SKM-1 (cell line): Measurements from ENCODE around the gene ARHGAP25.
A peak's percentile ranks its signal among the peaks of the same experiment; 100 is the strongest.

ENCODE experiments used
- DNase-seq: peaks from one replicate; lab custom pipeline; 2025; ENCODE audit not compliant: unreplicated experiment; lab: John Stamatoyannopoulos, UW

ARHGAP25 gene

DNA sequence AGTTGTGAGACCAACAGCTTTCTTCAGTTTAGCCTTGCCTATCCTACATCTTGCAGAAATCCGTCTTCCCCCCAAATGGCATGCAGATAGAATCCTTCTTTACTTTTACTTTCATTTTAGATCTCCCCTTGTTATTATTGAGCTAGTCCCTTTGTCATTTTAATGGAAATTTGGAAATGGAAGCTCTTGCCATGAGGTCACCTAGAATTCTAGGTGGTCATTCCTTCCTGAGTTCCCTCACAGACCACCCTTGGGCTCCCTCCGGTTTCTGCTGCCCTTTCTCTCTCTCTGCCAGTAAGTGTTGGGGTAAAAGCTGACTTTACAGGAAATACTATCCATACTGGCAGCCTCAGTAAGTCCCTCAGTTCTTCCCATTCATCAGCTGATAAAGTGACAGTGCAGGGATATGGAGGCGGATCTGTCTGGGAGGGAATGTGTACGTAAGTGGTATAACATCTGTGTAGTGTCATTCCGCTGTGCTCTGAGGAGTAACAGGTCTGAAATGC is 30.2 kb downstream of the ARHGAP25 start:
- DNase-seq: no peak

DNA sequence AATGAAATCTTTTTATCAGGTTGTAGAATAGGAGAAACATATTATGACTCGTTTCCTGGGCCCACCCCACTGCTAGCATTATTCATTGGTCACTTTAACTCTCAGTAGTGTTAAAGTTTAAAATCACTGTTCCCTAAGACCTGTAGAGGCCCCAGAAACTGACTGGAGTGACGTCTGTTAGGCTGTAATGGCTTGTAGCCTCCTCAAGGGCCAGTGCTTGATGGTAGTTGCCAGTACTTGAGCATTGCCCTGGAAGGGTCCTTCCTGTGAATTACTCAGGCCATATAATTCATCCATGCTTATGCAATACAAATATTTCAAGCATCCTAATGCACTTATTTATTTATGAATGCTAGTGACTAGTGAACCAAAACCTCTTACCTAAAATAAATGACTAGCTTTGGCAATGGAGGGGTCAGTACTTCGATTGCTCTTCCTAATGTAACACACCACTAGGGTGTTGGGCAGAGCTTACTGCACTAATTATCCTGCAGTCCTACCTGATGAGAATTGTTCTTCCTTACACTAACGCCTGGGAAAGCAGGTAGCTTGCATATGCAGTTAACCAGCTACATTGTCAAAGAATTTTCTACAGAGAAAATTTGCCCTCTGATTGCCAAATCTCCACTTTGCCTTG is 31.2 kb downstream of the ARHGAP25 start:
- no peak for DNase-seq

DNA sequence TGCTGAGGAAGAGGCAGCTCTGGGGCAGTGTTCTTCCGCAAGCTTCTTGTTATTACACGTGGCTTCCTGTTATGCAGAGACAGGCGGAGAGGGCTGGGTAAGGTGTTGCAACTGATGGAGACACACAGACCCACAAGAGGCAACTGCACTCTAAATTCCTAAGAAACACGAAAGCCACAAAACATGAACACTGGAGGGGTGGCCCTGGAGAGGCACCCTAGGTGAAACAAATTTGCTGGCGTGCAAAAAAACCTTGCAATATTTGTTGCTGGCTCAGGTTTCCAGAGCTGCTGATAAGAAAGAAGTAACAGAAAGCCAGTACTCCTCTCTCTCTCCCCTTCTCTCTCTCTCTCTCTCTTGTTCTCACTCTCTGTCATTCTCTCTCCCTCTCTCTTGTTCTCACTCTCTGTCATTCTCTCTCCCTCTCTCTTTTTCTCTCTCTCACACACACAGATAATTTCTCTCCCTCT is 31.8 kb downstream of the ARHGAP25 start:
- peak; percentile 85 for DNase-seq

DNA sequence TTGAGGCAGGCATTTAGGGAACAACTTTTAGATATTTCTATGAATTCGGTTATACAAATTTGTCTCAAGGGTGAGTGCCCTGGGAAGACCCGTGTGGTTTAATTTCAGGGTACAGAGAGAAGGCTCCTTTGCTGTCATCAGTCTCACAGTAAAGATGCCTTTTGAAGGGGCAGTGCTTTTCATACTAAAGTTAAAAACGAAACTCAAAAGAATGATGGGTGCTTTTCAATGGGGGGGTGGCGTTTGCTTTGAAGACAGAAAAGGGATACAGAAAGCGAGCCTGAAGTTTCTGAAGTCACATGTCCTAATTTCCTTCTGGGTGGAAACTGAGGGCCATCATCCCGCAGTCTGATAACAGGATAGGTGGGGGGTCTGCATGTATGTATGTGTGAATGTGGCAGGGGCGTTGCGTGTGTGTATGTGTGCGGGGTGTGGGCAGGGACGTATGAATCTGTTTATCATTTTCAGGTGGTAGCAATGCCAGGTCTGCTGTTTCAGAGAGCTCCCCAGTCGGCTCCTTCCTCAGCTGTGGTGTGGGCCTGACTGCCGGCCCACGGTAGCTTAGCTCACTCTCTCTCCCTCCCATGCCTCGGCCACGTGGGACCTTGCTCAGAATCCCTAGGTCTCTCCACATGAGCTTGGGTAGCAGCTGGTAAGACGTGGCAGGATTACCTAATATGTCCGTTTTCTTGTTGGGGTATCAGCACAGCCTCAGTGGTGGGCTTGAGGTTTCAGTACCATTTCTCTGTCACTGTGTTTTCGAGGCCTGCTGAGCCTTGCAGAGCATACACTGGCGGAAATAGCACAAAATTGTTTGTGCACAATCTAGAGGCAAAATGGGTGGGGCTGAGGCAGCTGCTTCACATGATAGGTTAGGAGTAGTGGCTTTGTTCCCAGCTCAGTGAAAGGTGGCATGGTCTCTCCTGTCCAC is 32.7 kb downstream of the ARHGAP25 start:
- no peak for DNase-seq

DNA sequence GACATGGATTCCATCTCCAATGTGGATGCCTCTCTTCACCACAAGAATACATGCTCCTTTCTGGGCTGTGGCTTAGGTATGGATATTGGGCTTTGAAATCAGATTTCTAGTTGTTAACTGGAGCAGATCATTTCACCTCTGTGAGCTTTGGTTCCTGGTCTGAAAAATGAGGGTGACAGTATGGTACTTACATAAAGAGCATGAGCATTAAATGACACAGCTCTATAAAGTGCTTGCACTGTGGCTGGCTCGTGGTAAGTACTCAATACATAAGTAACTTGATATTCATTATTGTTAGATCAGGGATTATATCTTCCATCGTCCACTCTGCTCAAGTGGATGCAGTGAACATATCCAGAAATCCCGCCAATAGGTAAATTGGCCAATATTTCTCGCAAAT is 33.4 kb downstream of the ARHGAP25 start:
- DNase-seq: no peak

DNA sequence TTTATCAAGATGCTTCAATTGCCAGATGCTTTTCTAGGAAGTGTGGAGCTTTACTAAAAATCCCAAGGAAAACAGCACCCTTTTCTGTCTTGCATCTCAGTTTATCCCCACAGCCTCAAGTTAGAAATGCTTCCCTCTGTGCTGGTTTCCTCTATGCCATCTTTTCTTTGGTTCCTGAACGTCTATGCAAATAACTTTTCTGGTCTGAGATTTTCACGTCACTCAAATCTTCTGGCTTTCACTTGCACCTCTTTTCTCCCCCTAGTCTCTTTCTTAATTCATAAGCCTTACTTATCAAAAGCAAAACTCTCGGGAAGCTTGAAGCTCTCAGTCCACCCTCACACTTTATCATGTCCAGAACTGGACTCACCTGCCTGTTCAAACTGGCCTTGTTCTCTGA is 33.9 kb downstream of the ARHGAP25 start:
- DNase-seq: no peak

DNA sequence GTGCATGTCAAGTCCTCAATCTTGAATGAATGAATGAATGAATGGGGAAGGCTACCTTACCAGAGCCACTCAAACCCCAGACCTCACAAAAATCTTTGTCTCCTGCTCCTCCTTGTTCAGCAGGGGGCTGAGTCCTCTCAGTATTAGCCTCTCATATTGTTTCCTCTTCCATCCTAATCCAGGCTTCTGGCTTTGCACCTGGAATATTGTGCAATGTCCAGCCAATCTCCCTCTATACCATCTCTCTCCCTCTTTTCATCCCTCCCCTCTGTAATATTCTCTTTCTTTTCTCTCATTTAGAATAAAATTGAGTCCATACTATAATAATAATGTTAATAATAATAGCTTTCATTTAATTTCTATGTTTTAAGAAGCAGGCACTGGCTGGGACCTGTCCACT is 34.3 kb downstream of the ARHGAP25 start:
- no peak for DNase-seq

DNA sequence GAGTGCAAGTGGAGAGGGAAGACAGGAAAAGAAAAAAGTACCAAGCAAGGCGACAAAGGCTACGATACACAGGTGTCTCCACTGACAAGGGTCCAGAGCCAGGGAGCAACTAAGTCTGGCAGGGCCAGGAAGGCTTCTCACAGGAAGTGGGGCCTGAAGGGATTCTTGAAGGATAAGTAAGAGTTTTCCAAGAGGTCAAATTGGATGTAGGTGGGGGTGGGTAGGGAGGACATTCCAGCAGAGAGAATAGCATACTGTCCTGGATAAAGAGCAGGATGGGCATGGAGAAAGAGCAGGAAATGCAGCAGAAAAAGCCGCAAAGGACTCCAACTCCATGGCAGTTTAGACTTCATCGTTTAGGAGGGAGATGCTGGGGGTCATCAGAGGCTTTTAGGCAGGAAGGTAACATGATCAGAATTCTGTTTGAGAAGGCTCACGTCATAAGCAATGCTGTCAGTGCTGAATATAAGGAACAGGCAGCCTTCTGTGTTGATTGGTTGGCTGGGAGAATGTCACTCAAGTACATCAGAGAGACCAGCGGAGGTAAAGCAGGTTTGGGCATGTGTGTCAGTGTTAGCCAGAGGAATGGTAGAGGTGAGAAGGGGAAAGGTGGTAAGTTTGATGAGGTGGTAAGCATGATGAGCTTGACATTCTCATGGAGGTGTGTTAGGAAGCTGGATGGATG is 35.1 kb downstream of the ARHGAP25 start:
- no peak for DNase-seq

DNA sequence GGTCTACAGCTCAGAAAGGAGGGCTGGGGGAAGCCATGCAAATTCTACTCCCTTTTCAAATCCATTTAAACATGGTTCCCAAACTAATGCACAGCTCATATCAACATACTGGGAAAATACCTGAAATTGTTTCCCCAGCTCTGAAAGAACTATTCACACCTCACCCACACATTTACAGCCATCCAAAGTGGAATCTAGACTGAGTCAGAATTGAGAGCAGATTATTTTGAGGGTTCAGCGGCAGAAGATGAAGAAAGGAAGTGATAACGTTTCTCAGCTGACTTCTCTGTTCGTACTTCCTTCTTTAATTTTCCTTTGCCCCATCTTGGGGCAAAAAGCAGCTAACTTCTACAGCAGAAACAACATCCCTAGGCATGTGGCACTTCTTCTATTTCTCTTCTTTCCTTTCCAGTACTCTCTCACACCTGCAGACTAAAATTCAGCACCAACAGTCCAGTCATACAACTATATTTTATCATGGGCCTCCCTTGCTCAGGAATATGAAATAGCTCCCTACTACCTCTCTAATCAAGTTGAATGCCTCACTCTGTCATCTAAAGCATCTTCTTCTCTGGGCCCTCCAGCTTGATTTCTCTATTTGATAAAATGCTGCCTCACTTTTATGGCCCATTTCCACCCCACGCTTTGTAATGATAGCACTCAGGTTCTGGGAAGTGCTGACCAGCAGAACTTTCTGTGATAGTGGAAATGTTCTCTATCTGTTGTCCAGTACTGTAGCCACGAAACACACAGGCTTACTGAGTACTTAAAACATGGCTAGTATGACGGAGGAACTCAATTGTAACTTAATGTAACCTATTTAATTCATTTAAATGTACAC is 35.9 kb downstream of the ARHGAP25 start:
- DNase-seq: peak; percentile 65

DNA sequence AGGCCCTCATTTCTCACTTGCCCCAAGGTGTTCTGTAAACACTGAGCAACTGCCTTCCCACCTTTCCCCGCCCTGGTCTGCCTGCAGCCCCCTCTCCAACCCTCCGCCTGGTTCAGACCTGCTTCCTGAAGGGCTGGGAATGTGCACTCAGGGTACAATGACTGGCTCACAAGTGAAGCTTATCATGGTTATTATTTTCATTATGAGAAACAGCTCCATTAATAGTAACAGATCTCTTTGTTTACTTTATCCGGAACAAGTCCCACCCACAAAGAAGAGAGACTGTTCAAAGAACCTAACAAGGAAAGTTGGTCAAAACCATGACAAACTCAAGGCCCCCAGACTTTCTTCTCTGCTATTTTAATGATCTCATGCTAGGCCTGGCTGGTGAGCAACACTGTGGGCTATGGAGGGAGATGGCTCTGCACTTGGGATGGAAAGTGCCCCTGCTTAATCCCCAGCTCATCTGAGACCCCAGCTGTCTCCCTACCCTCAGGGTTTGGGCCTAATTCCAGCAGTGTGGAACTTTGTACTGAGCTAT is 36.7 kb downstream of the ARHGAP25 start:
- no peak for DNase-seq

DNA sequence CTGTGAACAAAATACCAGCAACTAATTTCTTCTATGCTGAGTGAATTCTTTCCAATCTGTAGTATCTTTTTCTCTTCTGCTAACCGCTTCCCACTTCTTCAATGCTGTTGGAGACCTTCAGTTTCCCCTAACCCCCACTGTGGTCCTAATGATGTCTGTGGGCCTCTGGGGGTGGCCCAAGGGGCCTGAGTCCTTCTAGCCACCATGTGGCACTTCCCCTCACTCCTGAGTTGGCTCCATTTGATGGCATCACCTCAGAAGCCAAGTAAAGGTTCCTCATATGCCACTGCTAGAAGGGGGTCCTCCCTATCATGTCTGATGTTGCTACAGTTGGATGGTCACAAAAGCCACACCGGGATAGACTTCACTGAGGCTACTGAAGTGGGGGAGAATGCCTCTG is 37.5 kb downstream of the ARHGAP25 start:
- DNase-seq: no peak

DNA sequence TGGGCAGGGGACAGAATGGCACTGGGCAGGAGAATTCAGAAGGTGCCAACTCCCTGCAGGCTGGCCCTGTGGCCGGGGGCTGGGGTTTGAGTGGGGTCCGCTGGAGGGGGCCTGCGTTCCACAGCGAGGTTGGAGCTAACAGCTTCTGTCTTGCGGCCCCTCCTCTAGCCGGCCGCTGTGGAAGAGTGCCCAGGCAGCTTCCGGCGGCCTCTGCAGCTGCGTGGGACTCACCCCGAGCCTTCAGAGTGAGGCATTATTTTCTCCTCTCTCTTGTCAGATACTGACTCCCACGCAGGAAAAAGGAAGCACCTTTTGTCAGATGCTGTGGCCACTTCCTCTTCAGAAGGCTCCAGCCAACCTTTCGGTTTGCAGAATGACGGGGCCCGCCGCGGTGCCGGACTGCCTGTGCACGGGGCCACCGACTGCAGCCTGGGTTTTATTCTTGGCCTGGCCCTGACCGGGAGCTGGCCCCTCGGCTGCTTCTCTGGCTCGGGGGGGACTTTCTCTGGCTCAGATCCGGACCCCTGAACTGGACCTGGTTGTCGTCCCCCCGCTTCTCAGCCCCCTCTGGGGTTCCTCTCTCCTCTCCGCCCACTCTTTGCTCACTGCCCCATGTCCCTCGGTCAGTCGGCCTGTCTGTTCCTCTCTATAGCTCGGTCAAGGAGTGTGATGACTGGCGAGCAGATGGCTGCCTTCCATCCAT is 40.1 kb downstream of the ARHGAP25 start:
- DNase-seq: peak; percentile 76

DNA sequence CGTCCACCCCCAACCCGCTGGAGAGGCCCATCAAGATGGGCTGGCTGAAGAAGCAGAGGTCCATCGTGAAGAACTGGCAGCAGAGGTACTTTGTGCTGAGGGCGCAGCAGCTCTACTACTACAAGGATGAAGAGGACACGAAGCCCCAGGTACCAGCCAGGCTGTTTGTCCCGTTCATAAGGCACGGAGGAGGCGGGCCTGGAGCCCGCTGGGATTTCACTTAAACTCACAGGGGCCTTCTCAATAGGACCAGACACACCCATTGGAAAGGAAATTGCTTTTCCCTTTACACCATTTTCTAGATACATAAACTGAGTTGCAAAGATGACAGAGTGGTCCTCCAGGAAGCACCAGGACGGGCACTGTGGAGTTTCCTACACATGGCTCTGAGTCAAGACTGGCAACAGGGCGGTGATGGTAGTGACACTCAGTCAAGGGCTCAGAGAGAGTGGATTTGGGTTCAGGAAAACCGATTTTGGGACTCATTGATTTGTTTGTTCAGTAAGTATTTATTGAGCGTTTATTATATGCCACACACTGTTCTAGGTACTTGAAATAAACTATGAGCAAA is 40.7 kb downstream of the ARHGAP25 start:
- DNase-seq: no peak

DNA sequence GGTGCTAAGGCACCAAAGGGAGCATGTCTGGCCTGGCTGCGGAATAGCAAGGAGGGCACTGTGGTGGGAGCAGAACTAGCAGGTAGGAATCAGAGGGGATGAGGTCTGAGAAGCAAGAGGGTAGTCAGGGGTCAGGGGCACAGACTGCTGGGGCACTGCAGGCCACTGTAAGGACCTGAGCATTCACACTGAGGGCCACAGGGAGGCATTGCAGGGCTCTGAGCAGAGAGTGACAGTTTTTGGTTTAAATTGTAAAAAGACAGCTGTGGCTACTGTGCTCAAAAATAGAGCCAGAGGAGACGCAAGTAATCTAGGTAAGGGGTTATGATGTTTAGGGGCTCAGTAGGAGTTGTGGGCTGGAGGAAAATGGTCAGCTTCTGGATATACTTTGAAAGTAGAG is 41.5 kb downstream of the ARHGAP25 start:
- DNase-seq: no peak

DNA sequence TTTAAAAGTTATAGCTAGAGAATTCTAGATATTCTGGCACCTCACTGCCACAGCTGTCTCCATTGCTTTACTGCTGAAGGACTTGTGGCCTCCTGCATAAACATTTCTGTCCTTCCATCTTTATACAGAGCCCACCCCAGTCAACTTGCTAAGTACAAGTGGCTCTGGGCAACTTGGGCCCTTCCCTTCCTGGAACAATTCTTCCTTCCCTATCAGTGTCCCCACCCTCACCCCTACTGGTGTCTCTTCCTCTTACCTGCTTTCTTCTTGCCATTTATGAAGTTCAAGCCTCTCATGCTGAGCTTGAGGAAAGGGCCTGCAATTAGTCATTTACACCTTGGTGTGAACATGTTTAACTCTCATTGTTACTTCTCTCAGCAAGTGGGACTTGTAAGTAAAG is 45.0 kb downstream of the ARHGAP25 start:
- DNase-seq: no peak

DNA sequence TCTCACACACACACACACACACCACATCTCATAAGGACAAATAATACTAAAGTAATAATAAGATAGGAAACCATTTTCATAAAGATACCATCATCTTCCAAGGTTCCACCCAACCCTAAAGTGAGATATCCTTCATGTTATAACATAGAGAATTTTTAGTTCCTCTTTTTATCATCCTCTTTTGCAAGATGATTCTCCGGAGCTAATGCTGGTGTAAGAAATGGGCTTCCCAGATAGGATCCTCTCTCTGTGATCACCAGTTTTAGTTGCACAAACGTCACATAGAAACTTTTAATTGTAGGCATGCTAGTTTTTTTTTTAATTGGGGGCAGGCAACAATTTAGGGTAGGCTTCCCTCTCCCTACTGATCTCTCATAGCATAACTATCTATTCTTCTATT is 49.6 kb downstream of the ARHGAP25 start:
- DNase-seq: peak; percentile 75

DNA sequence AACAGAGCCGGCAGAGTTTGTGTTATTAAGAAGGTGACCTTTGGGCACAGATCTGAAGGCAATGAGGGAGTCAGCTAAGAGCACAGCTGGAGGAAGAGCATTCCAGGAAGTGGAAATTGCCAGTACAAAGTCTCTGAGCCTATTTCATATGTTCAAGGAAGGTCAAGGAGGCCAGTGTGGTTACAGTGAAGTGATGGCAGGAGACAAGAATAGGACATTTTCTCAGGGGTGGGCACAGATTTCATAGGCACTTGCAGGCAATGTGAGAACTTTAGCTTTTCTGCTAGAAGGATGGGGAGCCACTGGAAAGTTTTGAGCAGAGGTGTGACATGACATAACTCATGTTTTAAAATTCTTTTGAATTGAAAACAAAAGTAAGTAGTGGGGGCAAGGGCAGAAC is 50.3 kb downstream of the ARHGAP25 start:
- peak; percentile 21 for DNase-seq

DNA sequence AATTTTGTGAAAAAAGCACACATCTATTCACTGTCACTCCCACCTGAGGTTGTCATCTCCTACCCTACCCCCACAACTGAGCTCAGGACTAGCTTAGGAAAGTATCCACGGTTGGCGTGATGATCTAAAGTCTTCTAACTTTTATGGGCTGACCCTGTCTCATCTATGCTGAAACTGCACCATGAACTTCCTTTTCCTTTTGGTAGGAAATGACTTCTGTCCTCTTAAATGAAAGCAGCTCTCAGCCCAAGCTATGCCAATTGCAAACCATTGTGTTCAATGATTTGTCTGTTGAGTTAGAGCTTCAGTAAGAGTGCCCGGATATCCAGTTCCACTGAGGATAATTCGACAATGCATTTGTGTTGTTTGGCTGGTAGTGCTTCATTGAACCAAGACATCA is 52.7 kb downstream of the ARHGAP25 start:
- DNase-seq: no peak

DNA sequence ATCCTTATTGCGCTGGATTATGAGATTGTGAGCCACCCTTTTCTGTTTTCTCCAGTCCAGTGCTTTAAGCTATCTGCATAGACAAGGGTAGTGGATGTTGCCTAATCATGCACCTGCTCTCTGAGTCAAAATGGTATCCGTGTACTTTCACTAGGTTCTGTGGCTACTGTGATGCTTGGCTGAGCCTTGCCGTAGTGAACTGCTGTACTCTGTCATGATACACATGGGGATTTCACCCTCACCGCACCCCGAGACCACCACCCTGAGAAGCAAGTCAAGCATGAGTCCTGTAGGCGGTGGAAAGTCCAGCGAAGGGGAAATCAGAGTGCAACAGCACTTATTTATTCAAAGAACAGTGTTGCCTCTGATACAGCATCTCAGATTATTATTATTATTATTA is 55.0 kb downstream of the ARHGAP25 start:
- DNase-seq: no peak
